ENCODE results near the gene ZNF441. TPM values are rescaled to one million over a fixed set of nuclear protein-coding genes. Genes with fewer than 3 reads are reported as not detected.

ZNF441 gene
- total RNA-seq, 2 donors from 2014 or later: 6.9 to 7.3 TPM

- no peaks in the 10 kb centered on the region for H3K4me1 ChIP-seq (replicated peaks)
- no peak overlapping the region for H3K4me3 ChIP-seq
- no peaks in the 10 kb centered on the region for H3K36me3 ChIP-seq
- H3K9me3 ChIP-seq: no peaks in the 10 kb centered on the region
- no peak for TF ChIP-seq POLR2A (IDR thresholded peaks at IDR 0.05)
- no peak for TF ChIP-seq CTCF (IDR thresholded peaks at IDR 0.05)
- TF ChIP-seq POLR2AphosphoS5 (IDR thresholded peaks at IDR 0.05): no peak
- no peaks in the 10 kb centered on the region for H3K27me3 ChIP-seq (replicated peaks; ENCODE audit: insufficient read depth)
- no peak for DNase-seq (ENCODE audit: low spot score)
- intact Hi-C loops (cut with DNase I): no loop called here
- H3K27ac ChIP-seq: no peak overlapping the region
- WGBS: 71% methylated on average over 1 of the region's 1 CpG
Observed at GRCh38 chr19:11747277-11747676, 19.5 kb upstream of the ZNF441 start.

GRCh38 chr19:11749751-11750150, 17.0 kb upstream of the ZNF441 start:
- intact Hi-C loops (cut with DNase I): no loop called here
- WGBS: 59% methylated on average over 2 of the region's 2 CpGs
- H3K4me1 ChIP-seq (replicated peaks): no peaks in the 10 kb centered on the region
- no peak overlapping the region for H3K4me3 ChIP-seq
- no peaks in the 10 kb centered on the region for H3K27me3 ChIP-seq (replicated peaks; ENCODE audit: insufficient read depth)
- TF ChIP-seq POLR2AphosphoS5 (IDR thresholded peaks at IDR 0.05) (no peak), POLR2A (IDR thresholded peaks at IDR 0.05) (no peak), CTCF (IDR thresholded peaks at IDR 0.05) (no peak)
- no peak overlapping the region for H3K27ac ChIP-seq
- no peaks in the 10 kb centered on the region for H3K36me3 ChIP-seq
- no peak for DNase-seq (ENCODE audit: low spot score)
- H3K9me3 ChIP-seq: no peaks in the 10 kb centered on the region

DNA sequence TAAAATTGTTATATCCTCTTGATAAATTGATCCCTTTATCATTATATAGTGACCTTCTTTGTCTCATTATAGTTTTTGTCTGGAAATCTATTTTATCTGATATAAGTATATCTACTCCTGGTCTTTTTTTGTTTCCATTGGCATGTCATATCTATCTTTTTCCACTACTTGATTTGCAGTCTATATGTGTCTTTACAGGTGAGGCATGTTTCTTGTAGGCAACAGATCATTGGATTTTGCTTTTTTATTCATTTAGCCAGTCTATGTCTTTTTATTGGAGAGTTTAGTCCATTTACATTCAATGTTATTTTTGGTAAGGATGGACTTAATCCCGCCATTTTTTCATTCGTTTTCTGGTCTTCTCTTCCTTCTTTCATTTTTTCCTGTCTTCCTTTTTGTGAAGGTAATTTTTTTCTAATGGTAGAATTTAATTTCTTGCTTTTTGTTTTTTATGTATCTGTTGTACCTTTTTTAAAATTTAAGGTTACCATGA, 14.5 kb upstream of the ZNF441 start:
- Histone ChIP-seq H3K36me3 (no peaks in the 10 kb centered on the region), H3K9me3 (no peaks in the 10 kb centered on the region), H3K27ac (no peak overlapping the region), H3K4me3 (no peak overlapping the region), H3K27me3 (replicated peaks; ENCODE audit: insufficient read depth) (no peaks in the 10 kb centered on the region), H3K4me1 (replicated peaks) (no peaks in the 10 kb centered on the region)
- intact Hi-C loops (cut with DNase I): no loop called here
- DNase-seq (ENCODE audit: low spot score): no peak
- 77% methylated on average over 2 of the region's 2 CpGs for WGBS
- no peak for TF ChIP-seq POLR2AphosphoS5 (IDR thresholded peaks at IDR 0.05)
- TF ChIP-seq CTCF (IDR thresholded peaks at IDR 0.05): no peak

- DNase-seq (ENCODE audit: low spot score): no peak
- H3K9me3 ChIP-seq: no peaks in the 10 kb centered on the region
- no peaks in the 10 kb centered on the region for H3K4me1 ChIP-seq (replicated peaks)
- peaks cover 3% of the 10 kb centered on the region for H3K27me3 ChIP-seq (replicated peaks; ENCODE audit: insufficient read depth)
- WGBS: 86% methylated on average over 4 of the region's 4 CpGs
- H3K4me3 ChIP-seq: no peak overlapping the region
- TF ChIP-seq POLR2A (IDR thresholded peaks at IDR 0.05): no peak
- no peak for TF ChIP-seq POLR2AphosphoS5 (IDR thresholded peaks at IDR 0.05)
- TF ChIP-seq CTCF (IDR thresholded peaks at IDR 0.05): no peak
- no peaks in the 10 kb centered on the region for H3K36me3 ChIP-seq
- H3K27ac ChIP-seq: no peak overlapping the region
- intact Hi-C loops (cut with DNase I): no loop called here
Observed at GRCh38 chr19:11754663-11755062, 12.1 kb upstream of the ZNF441 start.

DNA sequence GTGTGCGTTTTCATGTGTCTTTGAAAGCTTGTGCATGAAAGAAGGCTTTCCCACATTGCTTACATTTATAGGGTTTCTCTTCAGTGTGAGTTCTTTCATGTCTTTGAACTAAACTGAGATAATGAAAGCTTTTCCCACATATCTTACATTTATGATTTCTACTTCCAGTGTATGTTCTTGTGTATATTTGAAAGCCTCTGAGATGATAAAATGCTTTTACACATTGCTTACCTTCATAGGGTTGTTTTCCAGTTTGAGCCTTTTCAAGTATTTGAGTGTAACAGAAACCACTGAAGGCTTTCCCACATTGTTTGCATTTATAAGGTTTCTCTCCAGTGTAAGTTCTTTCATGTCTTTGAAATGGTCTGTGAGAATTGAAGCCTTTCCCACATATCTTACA, 9.8 kb upstream of the ZNF441 start:
- H3K9me3 ChIP-seq: no peaks in the 10 kb centered on the region
- TF ChIP-seq CTCF (IDR thresholded peaks at IDR 0.05) (no peak), POLR2AphosphoS5 (IDR thresholded peaks at IDR 0.05) (no peak), POLR2A (IDR thresholded peaks at IDR 0.05) (no peak)
- H3K27me3 ChIP-seq (replicated peaks; ENCODE audit: insufficient read depth): peaks cover 3% of the 10 kb centered on the region
- no peaks in the 10 kb centered on the region for H3K36me3 ChIP-seq
- 84% methylated on average over 1 of the region's 1 CpG for WGBS
- no peak for DNase-seq (ENCODE audit: low spot score)
- no peak overlapping the region for H3K4me3 ChIP-seq
- intact Hi-C loops (cut with DNase I): no loop called here
- no peaks in the 10 kb centered on the region for H3K4me1 ChIP-seq (replicated peaks)
- no peak overlapping the region for H3K27ac ChIP-seq
